GM18870 (cell line): ENCODE results near the gene MITD1.
A peak's percentile ranks its signal among the peaks of the same experiment; 100 is the strongest.
"Not testable (repeated sequence)": the region's sequence is repeated elsewhere in the genome, so short reads cannot be mapped to it uniquely, and the experiment has no call there.

Experiments
- ATAC-seq: cut with Tn5 transposase; IDR thresholded peaks from one replicate; pipeline ENCODE4 v1.9.1; 2021; ENCODE audit warnings: moderate library complexity; ENCODE audit not compliant: unreplicated experiment

Gene MITD1

GRCh38 chr2:99154643-99155536 is 26.0 kb downstream of the MITD1 start, which contains the start of the genes LIPT1 and TSGA10:
Gene LIPT1, plus strand, starts transcription at chr2:99154967. Its CDS starts 6,991 bp downstream, at chr2:99161958.
Gene TSGA10, minus strand, starts transcription at chr2:99154942. Its CDS starts 45,503 bp downstream, at chr2:99109439.
- ATAC-seq, result peak; percentile 86

- ATAC-seq, result no peak
These were observed 26.8 kb downstream of the MITD1 start for GRCh38 chr2:99153921-99154604.

- no peak for ATAC-seq
These were observed 28.5 kb downstream of the MITD1 start for GRCh38 chr2:99152199-99152895.

- no peak for ATAC-seq
These were observed 30.2 kb downstream of the MITD1 start for GRCh38 chr2:99150706-99151105.

- peak; percentile 72 for ATAC-seq
These were observed 39.4 kb downstream of the MITD1 start, which contains the start of gene C2orf15 for GRCh38 chr2:99141110-99142108. Gene C2orf15, plus strand, starts transcription at chr2:99141707. Its CDS starts 8,852 bp downstream, at chr2:99150559.

GRCh38 chr2:99140860-99141109 is 40.1 kb downstream of the MITD1 start:
- ATAC-seq, result peak; percentile 29

- no peak for ATAC-seq
These were observed 40.6 kb downstream of the MITD1 start for GRCh38 chr2:99140056-99140859.

- no peak for ATAC-seq
These were observed 41.9 kb downstream of the MITD1 start for GRCh38 chr2:99139003-99139402.

GRCh38 chr2:99135044-99135556 is 45.8 kb downstream of the MITD1 start:
- ATAC-seq, result not testable (repeated sequence)

GRCh38 chr2:99127981-99128380 is 52.9 kb downstream of the MITD1 start:
- ATAC-seq, result no peak
